ENCODE measurements around the gene NCKIPSD.
"Not testable (repeated sequence)": the region's sequence is repeated elsewhere in the genome, so short reads cannot be mapped to it uniquely, and the experiment has no call there.

NCKIPSD gene
- total RNA-seq, result 11.0 to 17.6 reads per million in 2 donors

- DNase-seq, result peak; percentile 85
Measured at GRCh38 chr3:48685603-48686511, at the start of gene NCKIPSD. Gene NCKIPSD, minus strand, starts transcription at chr3:48685915. Its CDS starts 108 bp downstream, at chr3:48685807.

DNA sequence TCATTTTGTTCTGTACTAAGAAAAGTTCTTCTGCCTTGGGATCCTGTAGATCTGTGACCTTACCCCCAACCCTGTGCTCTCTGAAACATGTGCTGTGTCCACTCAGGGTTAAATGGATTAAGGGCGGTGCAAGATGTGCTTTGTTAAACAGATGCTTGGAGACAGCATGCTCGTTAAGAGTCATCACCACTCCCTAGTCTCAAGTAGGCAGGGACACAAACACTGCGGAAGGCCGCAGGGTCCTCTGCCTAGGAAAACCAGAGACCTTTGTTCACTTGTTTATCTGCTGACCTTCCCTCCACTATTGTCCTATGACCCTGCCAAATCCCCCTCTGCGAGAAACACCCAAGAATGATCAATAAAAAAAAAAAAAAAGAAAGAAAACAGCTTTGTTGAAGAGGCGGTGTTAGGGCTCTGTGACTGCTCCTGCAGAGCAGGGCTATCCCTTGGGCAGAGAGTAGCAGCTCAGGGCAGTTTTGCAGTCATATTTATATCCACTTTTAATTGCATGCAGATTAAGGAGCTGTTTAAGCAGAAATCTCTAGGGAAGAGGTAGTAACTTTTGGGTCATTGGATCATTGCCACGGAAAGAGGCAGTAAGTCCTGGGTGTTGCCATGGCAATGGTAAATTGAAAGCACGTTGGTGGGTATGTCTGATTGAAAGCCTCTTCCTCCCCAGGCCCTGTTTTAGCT lies 49.5 kb upstream of the NCKIPSD start:
- DNase-seq, result not testable (repeated sequence)

GRCh38 chr3:48734541-48734940 lies 48.8 kb upstream of the NCKIPSD start:
- DNase-seq, result not testable (repeated sequence)

- DNase-seq, result not testable (repeated sequence)
Measured at GRCh38 chr3:48733752-48734518, 48.2 kb upstream of the NCKIPSD start.

- no peak for DNase-seq
Measured at GRCh38 chr3:48727511-48727910, 41.8 kb upstream of the NCKIPSD start.

- not testable (repeated sequence) for DNase-seq
Measured at GRCh38 chr3:48725185-48725855, 39.6 kb upstream of the NCKIPSD start.

DNA sequence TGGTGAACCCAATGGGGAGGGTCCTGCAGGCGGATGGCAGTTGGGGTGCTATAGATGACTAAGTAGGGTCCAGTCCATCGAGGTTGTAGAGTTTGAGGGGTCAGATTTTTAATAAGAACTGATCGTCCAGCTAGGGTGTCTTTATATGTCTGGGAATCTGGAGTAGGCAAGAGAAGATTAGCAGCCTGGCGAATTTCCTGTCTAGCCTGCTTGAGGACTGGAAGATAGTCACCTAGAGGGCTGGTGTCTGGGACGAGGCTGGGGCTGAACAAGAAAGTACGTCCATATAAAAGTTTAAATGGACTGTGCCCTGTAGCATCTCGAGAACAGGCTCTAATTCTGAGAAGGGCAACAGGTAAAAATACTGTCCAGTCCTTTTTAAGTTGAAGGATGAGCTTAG lies 38.0 kb upstream of the NCKIPSD start:
- no peak for DNase-seq

GRCh38 chr3:48723293-48723692 lies 37.6 kb upstream of the NCKIPSD start:
- not testable (repeated sequence) for DNase-seq

DNA sequence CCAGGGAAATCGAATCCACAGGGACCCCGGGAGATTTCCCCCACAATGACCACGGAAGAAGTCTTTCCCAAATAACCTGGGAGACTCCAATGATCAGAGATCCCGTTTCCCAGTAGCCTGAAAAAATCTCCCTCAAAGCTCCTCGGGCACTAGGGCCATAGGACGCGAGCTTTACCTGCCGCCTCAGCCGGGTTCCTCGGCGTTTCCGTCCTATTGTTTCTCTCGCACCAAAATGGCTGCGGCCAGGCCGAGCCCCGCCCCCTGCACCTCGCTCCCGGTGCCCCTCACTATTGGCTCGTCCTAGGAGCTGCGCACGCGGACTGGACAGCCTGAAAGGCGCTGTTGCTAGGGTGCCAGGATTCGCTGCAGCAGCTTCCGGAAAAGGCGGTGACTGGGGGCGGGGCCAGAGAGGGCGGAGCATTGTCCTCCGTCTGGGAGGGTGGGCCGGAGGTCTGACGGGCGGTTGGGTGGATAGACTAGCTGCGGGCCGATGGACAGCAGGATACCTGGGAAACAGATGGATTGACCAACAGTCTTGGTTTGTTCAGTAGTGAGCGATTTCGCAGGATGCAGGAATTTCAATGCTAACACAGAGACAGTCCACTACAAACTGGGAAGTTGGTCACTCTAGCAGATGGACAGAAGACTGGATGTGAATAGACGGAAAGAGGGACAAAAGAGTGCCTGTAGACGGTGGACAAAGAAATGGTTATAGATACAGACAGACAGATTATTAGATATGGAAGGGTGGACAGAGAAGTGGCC lies 31.4 kb upstream of the NCKIPSD start, which contains the start of gene IP6K2:
IP6K2 (minus strand) TSS at position 240 of the 765 bp plus-strand sequence. CDS start 21,930 bp downstream, outside the sequence.
- peak; percentile 94 for DNase-seq

DNA sequence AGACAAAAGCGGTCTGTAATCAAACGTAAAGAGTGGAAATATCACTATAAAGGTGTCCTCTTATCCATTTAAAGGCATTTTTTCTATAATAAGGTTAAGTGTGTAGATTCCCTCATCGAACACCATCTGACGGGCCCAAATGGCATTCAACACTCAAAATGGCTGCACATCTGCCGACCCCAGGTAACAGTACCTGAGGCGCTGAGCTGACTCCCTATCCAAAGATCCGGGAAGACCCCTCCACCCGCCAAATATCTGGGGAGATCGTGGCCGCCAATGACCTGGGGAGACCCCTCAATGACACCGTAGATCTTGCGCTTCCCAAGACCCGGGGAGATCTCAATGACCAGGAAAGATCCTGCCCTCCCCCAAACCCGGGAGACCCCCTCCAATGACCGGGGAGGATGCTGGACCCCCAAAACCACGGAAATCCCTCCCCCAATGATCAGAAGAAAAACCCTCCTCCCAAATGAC lies 30.8 kb upstream of the NCKIPSD start:
- DNase-seq, result no peak

- no peak for DNase-seq
Measured at GRCh38 chr3:48715174-48715800, 29.6 kb upstream of the NCKIPSD start.

GRCh38 chr3:48711727-48712126 lies 26.0 kb upstream of the NCKIPSD start:
- DNase-seq, result no peak

GRCh38 chr3:48709051-48709461 lies 23.3 kb upstream of the NCKIPSD start:
- no peak for DNase-seq

DNA sequence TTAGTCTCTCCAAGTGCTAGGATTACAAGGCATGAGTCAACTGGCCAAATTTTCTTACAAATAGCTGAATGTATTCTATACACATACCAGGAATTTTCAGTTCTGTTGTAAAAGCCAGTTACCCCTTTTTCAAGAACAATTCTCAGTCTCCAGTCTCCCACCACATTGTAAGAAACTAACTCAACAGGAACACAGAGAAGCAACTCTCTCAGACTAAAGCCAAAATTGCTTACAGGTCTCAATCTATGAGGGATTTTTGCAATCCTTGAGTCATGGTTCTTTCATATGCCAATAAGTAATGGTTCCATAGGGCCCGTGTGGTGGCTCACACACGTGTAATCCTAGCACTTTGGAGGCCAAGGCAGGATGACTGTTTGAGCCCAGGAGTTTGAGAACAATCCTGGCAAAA lies 22.8 kb upstream of the NCKIPSD start:
- DNase-seq, result no peak

DNA sequence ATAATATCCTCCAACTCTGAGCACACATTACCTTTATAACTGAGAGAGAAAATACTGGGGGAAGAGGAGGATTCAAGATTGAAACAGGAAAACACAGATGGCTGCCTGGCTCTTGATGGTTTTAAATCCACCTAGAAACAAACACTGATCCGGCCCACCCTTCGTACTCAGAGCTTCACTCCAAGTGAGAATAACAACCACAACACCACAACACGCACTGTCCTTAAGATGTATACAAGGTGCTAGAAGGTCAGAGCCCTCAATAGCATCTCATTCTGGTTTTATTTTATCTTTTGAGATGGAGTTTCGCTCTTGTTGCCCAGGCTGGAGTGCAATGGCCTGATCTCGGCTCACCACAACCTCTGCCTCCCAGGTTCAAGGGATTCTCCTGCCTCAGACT lies 21.4 kb upstream of the NCKIPSD start:
- no peak for DNase-seq

DNA sequence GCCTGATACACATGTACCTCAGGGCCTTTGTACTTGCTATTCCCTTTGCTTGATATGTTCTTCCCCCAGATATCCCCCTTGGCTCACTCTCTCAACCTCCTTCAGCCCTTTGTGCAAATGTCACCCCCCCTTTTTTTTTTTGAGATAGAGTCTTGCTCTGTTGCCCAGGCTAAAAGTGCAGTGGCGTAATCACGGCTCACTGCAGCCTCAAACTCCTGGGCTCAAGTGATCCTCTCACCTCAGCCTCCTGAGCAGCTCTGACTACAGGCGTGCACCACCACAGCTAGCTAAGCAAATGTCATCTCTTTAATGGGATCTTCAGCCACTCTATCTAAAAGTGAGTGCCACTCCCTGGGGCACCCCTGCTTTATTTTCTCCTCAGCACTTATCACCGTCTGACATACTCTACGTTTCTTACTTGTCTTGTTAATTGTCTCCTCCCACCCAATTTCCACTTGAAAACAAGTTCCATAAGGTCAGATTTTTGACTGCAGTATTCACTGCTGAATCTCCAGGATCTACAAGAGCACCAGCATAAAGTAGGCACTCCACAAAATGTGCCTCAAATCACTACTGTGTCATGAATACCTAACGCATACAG lies 16.7 kb upstream of the NCKIPSD start:
- DNase-seq, result no peak

- DNase-seq, result no peak
Measured at GRCh38 chr3:48700731-48701405, 15.2 kb upstream of the NCKIPSD start.

- no peak for DNase-seq
Measured at GRCh38 chr3:48698891-48699290, 13.2 kb upstream of the NCKIPSD start.

- DNase-seq, result no peak
Measured at GRCh38 chr3:48697952-48698351, 12.2 kb upstream of the NCKIPSD start.

- DNase-seq, result no peak
Measured at GRCh38 chr3:48696601-48697000, 10.9 kb upstream of the NCKIPSD start.
